ENCODE results near the gene ASTN1.

GRCh38 chr1:176820391-176821031 lies 344.0 kb downstream of the ASTN1 start:
- TF ChIP-seq CTCF (IDR thresholded peaks at IDR 0.05) = no peak
- no peak for TF ChIP-seq POLR2A (IDR thresholded peaks at IDR 0.05)
